Sciatic nerve (tissue), 2 donors: ENCODE results near the gene UBAP2. TPM values are rescaled to one million over a fixed set of nuclear protein-coding genes. Genes with fewer than 3 reads are reported as not detected.
A peak's percentile ranks its signal among the peaks of the same experiment; 100 is the strongest.

Experiments used
- ATAC-seq: fragments of 200-7000 bp; cut with Tn5 transposase; one replicate; pipeline ENCODE4 v1.9.1; 2020; ENCODE audit warnings: mild to moderate bottlenecking, moderate library complexity
- DNase-seq: peaks from one replicate; pipeline ENCODE4 v3.0.0-alpha.2; 2020; ENCODE audit warnings: low spot score
- intact Hi-C: fragments of 100-400 bp; cut with DNase I; formaldehyde crosslinking; loops from one replicate; pipeline ENCODE4 v1.14.2; 2022
- total RNA-seq: library from RNA; stranded (reverse); fragmentation: NEBNext Ultra II Directional; extraction: Animal tissue kit (Norgen Biotek cat#: 25700); gene quantifications from one replicate; pipeline ENCODE4 v1.2.1, GENCODE V29; 2021
- donor health status: DM: no; HTN: no; CAD: no.
- donor health status: DM: no; HTN: no; CAD: no.

UBAP2 gene
- total RNA-seq, 1 donor from 2014 or later = 54.0 TPM

DNA sequence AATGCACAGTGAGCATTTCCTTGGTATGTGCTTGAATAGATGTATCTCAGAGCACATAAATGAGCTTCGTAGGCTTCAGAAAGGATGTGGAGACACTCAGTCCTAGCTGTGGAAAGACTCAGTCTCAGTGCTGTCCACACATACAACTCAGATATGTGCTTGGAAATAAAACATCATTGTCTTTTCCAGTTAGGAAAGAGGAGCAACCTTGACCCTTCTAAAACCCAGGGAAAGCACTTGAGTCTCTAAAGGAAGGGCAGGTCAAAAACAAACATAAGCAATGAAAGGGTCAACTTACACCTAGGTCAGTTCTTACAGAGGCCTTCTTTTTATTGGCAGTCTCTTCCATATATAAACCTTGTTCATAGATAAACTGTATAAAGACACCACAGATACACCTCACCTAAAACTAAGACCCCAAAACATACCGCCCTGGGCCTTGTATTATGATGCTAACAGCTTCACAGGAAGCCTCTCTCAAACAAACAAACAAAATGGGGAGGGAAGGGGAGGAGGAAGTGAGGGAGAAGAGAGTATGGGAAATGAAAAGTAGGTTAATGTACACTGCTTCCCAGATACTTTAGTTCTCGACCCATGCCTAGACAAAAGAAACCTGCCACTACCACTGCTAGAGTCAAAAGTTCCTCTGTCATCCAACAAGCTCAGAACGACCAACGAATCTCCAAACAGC is 114.4 kb downstream of the UBAP2 start:
- intact Hi-C loops = no loop called here
- ATAC-seq = no peak
- no peak for DNase-seq

DNA sequence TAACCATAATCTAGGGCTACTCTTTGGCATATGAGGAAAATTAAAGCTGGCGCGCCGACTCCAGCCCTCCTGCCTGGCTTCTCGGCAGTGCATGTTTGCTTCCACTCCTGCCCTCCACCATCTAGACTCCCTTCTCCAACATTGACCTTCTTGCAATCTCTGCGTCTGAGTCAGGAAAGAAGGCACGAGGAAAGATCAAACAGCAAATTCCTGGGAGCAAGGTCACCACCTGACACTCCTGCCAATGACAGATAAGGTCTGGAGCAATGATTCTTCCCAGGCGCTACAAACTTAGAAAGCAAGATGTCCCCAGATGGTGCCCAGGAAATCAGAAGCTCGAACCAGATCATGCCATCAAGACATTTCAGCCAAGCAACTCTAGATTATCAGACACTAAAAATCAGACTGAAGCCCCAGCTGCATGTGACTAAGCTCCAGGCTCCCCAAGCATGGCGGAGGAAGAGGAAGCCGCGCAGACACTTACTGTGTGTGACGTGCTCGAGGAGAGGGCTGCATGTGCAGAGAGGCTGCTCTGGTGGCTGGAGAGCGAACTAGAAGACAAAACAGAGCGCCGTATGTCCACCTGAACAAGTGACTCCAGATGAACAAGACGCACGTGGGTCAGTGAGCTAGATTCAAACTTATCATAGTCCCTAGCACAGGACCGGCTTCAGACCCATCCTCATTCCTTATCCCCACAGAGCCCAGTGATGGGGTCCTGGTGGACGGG is 116.4 kb downstream of the UBAP2 start:
- no peak for DNase-seq
- intact Hi-C loops = no loop called here
- ATAC-seq = no peak

DNA sequence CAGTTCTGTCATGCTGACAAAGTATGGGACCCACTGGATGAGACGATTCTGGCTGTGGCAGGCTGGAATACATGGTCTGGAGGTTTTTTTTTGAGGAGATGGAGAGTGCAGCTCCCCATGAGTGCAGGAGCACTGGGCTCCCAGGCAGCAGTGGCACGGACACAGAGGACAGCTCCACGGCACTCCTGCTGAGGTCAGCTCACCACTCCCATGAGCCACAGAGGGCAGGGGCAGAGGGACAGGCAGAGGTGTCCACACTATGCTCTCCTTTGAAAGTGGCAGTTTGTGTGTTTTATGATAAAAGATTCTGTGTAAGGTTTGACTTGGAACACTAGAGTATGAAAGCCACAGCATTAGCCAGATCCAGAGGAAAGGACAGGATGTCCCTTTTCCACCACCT is 117.4 kb downstream of the UBAP2 start:
- no peak for ATAC-seq
- intact Hi-C loops = no loop called here
- DNase-seq = no peak

GRCh38 chr9:33927694-33928093 is 121.0 kb downstream of the UBAP2 start:
- intact Hi-C loops = no loop called here
- ATAC-seq (no peak), DNase-seq (no peak)

GRCh38 chr9:33926746-33927485 is 121.8 kb downstream of the UBAP2 start:
- intact Hi-C loops = no loop called here
- ATAC-seq (no peak), DNase-seq (no peak)

DNA sequence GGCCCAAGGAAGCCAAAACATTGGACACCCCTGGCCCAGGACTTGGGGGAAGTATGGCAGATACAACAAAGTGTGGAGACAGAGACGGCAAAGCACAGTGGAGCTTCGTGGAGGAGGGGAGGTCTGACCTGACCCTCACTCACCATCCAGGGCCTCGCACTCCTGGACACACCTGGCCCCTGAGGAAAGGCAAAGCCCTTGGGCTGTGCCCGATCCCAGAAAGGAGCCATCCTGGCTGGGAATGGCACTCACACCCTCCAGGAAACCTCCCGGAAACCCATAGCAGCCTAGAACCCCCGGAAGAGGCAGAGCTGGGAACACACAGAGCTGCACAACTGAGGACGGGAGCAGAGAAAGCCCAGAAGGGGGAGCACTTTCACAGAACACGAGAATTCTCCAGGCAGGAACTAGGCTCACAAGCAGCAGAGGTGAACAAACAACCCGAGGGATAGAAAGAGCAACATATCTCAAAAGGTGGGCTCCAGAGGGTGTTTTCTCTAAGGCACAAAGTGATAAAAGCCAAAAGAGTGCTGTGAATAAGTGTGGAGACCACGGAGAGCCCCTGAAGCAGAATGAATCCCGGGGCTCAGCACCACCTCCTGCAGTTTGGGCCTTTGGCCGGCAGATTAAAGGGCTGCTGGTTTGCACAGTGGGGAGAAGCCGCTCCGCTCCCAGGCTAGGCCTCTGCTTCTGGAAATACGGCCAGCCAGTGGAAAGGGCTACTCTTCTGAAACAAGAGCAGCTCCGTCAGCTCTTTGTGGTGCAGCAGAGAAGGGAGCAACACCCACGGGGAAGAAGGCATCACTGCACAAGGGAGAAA is 123.5 kb downstream of the UBAP2 start:
- no peak for DNase-seq
- intact Hi-C loops = no loop called here
- ATAC-seq = peak; percentile 76

GRCh38 chr9:33923998-33924701 is 124.5 kb downstream of the UBAP2 start:
- intact Hi-C loops = no loop called here
- DNase-seq (no peak), ATAC-seq (no peak)

DNA sequence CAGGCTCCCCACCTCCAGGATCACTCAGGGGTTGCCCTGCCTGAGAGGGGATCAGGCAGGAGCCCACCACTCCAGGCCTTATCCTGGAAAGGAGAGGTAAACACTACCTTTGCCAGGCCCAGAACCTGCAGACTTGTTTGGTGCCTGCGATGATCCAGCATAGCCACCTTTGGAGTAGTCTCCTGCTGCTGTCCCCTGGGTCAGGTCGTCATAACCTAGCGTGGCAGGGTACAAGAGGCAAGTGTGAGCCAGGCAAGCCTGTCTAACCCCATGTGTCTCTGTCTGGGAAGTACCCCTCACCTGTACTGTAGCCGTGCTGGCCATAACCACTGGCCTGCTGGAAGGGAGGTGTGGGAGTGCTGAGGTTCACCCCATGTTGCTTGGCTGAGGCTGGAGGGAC is 125.6 kb downstream of the UBAP2 start:
- no peak for ATAC-seq
- intact Hi-C loops = no loop called here

DNA sequence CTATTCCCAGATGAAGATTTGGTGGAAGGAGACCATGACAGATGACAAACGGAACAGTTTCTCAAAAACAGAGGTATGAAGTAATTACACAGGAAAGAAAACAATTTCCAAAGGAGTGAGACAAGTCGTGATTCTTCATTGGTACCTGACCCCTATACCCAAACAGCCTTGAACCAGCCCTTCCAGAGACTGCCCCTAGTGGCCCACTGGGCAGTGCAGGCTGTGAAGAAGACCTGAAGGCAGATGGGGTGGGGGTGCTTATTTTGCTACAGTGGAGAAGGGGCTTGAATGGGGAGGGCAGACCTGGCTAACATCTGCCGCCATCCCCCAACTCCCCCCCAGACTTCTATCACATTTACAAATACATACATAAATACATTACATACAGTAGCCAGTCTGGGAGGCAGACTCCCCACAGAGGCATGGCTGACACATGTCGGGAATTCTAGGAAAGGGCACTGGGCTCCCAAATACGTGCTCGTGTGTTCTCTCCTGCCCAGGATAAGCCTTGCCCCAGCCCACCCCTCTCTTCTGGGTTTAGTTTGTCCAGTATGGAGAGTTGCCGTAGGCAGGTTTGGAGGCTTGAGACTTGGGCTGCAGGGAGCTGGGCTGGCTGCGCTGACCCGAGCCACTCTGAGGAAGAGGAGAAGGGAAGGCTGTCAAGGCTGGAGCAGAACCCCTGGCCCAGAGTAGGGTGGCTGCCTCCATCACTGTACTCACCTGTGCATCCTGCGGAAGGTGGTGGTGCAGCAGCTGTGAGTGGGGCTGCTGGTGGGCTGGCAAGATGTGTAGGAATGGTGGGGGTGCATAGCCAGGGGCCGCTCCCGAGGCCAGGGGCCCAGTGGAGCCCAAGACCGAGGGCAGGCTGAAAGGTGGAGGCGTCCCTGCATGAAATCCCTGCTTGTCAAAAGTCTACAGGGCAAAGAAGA is 126.5 kb downstream of the UBAP2 start:
- DNase-seq = no peak
- ATAC-seq = no peak
- intact Hi-C loops = no loop called here

More for the DNA sequence above, 125.6 kb downstream of the UBAP2 start:
- DNase-seq = no peak

DNA sequence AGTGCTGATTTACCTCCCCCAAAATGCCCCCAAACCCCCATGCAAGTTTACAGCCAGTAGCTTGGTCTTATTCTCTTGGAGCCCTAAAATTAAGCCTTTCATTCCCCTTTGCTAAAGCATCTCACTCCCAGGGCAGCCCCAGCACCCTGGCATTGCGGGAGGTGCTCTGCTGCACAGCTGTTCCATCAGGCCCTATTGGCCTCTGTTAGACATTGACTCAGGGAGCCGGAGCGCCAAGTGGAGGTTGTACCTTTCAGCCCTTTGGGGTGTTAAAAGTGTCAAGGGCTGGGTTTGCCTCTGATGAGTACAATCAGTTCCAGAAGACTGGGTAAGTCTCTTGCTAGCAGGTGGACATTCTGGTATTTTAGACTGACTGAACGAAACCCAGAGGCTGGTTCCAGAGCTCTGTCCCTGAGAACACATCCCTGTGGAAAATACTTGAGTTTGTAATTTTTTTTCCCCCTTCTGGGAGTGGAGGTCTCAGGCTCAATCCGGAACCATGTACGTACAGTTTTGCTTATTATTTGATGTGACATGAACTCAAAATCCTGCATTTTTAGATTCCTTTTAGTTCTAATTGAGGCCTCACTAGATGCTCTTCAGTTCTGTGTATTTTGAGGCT is 129.3 kb downstream of the UBAP2 start:
- no peak for ATAC-seq
- no peak for DNase-seq
- intact Hi-C loops = no loop called here

DNA sequence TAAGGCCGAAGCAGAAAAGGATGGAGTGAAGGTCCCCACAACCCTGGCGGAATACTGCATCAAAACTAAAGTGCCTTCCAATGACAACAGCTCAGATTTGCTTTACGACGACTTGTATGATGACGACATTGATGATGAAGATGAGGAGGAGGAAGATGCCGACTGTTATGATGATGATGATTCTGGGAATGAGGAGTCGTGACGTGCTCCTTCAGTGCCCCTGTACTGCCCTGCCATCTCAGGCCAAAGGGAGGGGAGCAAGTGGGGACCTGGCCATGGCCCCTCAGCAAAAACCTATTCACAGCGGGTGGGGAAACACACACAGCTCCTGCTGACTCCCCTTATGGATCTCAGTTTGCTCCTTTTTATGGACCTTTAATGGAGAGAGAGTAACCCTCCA is 131.7 kb downstream of the UBAP2 start:
- intact Hi-C loops = no loop called here
- ATAC-seq (no peak), DNase-seq (no peak)

- intact Hi-C loops = no loop called here
- DNase-seq (no peak), ATAC-seq (no peak)
Observed at GRCh38 chr9:33914887-33915628, 133.6 kb downstream of the UBAP2 start.

DNA sequence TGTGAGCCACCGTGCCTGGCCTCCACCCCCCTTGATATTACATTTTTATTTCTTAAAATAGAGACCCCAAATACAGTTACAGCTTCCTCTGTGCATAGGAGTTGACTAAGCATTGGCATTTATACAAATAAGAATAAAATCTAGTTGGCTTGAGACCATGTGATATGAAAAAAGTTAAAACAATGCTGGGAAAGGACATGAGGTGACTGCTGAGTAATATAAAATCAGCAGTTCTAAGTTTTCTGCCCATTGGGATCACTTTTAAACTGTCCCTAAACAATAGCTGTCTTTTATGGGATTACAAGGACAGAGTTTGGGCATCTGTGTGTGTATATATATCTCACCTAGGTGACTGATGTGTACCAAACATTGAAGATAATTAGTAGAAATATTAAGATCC is 135.1 kb downstream of the UBAP2 start:
- no peak for DNase-seq
- ATAC-seq = no peak
- intact Hi-C loops = no loop called here

- ATAC-seq = no peak
- intact Hi-C loops = no loop called here
- no peak for DNase-seq
Observed at GRCh38 chr9:33908749-33909148, 139.9 kb downstream of the UBAP2 start.

GRCh38 chr9:33908114-33908513 is 140.6 kb downstream of the UBAP2 start:
- ATAC-seq (no peak), DNase-seq (no peak)
- intact Hi-C loops = no loop called here

GRCh38 chr9:33907347-33907746 is 141.3 kb downstream of the UBAP2 start:
- DNase-seq = no peak
- intact Hi-C loops = no loop called here
- ATAC-seq = peak; percentile 63

GRCh38 chr9:33906769-33907168 is 141.9 kb downstream of the UBAP2 start:
- DNase-seq (no peak), ATAC-seq (no peak)
- intact Hi-C loops = no loop called here
